Neuronal stem cell (in vitro differentiated cells): Measurements from ENCODE around the gene PLA2G4A.

Experiments used
- DNase-seq: peaks from one replicate; pipeline ENCODE4 v3.0.0-alpha.2; 2013; ENCODE audit warnings: low spot score
- H2AFZ ChIP-seq: one replicate; pipeline ENCODE4 v1.6.1; 2013; ENCODE audit warnings: mild to moderate bottlenecking, low read length, inconsistent platforms
- H2AK5ac ChIP-seq: 2 replicates; pipeline ENCODE4 v1.6.1; 2013; ENCODE audit warnings: low read depth, mild to moderate bottlenecking, inconsistent platforms, low read length, moderate library complexity, mixed read lengths
- H2BK120ac ChIP-seq: 2 replicates; pipeline ENCODE4 v1.6.1; 2013; ENCODE audit warnings: low read depth, mild to moderate bottlenecking, inconsistent platforms, low read length, moderate library complexity, mixed read lengths
- H2BK12ac ChIP-seq: one replicate; pipeline ENCODE4 v1.6.1; 2013; ENCODE audit warnings: low read length, inconsistent platforms
- H2BK15ac ChIP-seq: 2 replicates; pipeline ENCODE4 v1.6.1; 2013; ENCODE audit warnings: mild to moderate bottlenecking, low read length, inconsistent platforms, mixed read lengths
- H2BK5ac ChIP-seq: one replicate; pipeline ENCODE4 v1.6.1; 2013; ENCODE audit warnings: inconsistent platforms, mild to moderate bottlenecking, low read length, moderate library complexity
- H3K14ac ChIP-seq: one replicate; pipeline ENCODE4 v1.6.1; 2013; ENCODE audit warnings: low read length, inconsistent platforms
- H3K18ac ChIP-seq: 2 replicates; pipeline ENCODE4 v1.6.1; 2013; ENCODE audit warnings: low read length, inconsistent platforms
- H3K23ac ChIP-seq: 2 replicates; pipeline ENCODE4 v1.6.1; 2013; ENCODE audit warnings: low read depth, mild to moderate bottlenecking, mixed read lengths, low read length, inconsistent platforms; ENCODE audit not compliant: poor library complexity
- H3K27ac ChIP-seq: replicated peaks from 3 replicates; pipeline ENCODE4 v1.5.1; 2013; ENCODE audit warnings: low read length, inconsistent platforms
- H3K27me3 ChIP-seq, 3 experiments: 2 replicates each; pipeline ENCODE4 v1.6.1; 2013; ENCODE audit warnings: low read length in 3 of 3, mild to moderate bottlenecking in 2 of 3, inconsistent platforms in 1 of 3, low read depth in 1 of 3, mixed read lengths in 1 of 3, moderate library complexity in 1 of 3; ENCODE audit not compliant: control insufficient read depth in 3 of 3, insufficient read depth in 3 of 3
- H3K36me3 ChIP-seq, 2 donors: replicated peaks in 1 of 2; 2 replicates each; pipeline ENCODE4 v1.6.1; 2013; ENCODE audit warnings: low read length in 2 of 2; ENCODE audit not compliant: control insufficient read depth in 2 of 2, insufficient read depth in 2 of 2
- H3K4ac ChIP-seq: 2 replicates; pipeline ENCODE4 v1.6.1; 2013; ENCODE audit warnings: inconsistent platforms, mild to moderate bottlenecking, low read length, moderate library complexity
- H3K4me1 ChIP-seq, 2 donors: 1 replicate in 1 of 2; 2 replicates in 1 of 2; pipeline ENCODE4 v1.6.1; 2013; ENCODE audit warnings: low read length in 2 of 2, low read depth in 1 of 2; ENCODE audit not compliant: control insufficient read depth in 2 of 2, insufficient read depth in 1 of 2
- H3K4me2 ChIP-seq: one replicate; pipeline ENCODE4 v1.6.1; 2013; ENCODE audit warnings: mild to moderate bottlenecking, low read length, inconsistent platforms; ENCODE audit not compliant: insufficient read depth, poor library complexity, severe bottlenecking
- H3K4me3 ChIP-seq, 2 donors: 2 replicates each; pipeline ENCODE4 v1.5.1; 2013; ENCODE audit warnings: low read length in 2 of 2, mild to moderate bottlenecking in 2 of 2, inconsistent platforms in 1 of 2, moderate library complexity in 1 of 2
- H3K79me1 ChIP-seq: one replicate; pipeline ENCODE4 v1.6.1; 2013; ENCODE audit warnings: low read depth, mild to moderate bottlenecking, inconsistent platforms, low read length, moderate library complexity
- H3K9ac ChIP-seq: one replicate; pipeline ENCODE4 v1.6.1; 2013; ENCODE audit warnings: mild to moderate bottlenecking, low read depth, low read length, inconsistent platforms; ENCODE audit not compliant: poor library complexity
- H3K9me3 ChIP-seq, 2 donors: replicated peaks in 1 of 2; 2 replicates each; pipeline versions ENCODE3 to v1.6.1; 2013; ENCODE audit warnings: low read length in 2 of 2, mild to moderate bottlenecking in 2 of 2, inconsistent platforms in 1 of 2, low read depth in 1 of 2, mixed read lengths in 1 of 2, moderate library complexity in 1 of 2; ENCODE audit not compliant: control insufficient read depth in 2 of 2, insufficient read depth in 1 of 2
- H4K8ac ChIP-seq: one replicate; pipeline ENCODE4 v1.6.1; 2013; ENCODE audit warnings: low read depth, mild to moderate bottlenecking, inconsistent platforms, low read length, moderate library complexity
- H4K91ac ChIP-seq: one replicate; pipeline ENCODE4 v1.6.1; 2013; ENCODE audit warnings: low read length, low read depth, mild to moderate bottlenecking, inconsistent platforms; ENCODE audit not compliant: poor library complexity
- WGBS, 2 donors: extraction: QIAGEN DNeasy Blood & Tissue Kit; methylation state at CpG; one replicate each; pipeline ENCODE4 v1.1.7; 2013; ENCODE audit warnings: missing lambda C conversion rate in 2 of 2, mixed read lengths in 1 of 2; ENCODE audit not compliant: insufficient read length in 2 of 2, insufficient replicate concordance in 1 of 2; ENCODE audit errors: extremely low coverage in 2 of 2; 5-methylcytosine and 5-hydroxymethylcytosine counted together

PLA2G4A gene

GRCh38 chr1:186858923-186859322 is 30.2 kb downstream of the PLA2G4A start:
- no peak overlapping the region for H2AFZ ChIP-seq

GRCh38 chr1:186859995-186860394 is 31.2 kb downstream of the PLA2G4A start:
- Histone ChIP-seq H3K4me3 (no peak overlapping the region), H3K27ac (no peak overlapping the region), H3K36me3 (no peaks in the 10 kb centered on the region), H3K9me3 (no peaks in the 10 kb centered on the region), H3K4me2 (no peak overlapping the region), H3K14ac (no peak overlapping the region), H4K8ac (no peak overlapping the region), H3K79me1 (no peaks in the 10 kb centered on the region), H2BK12ac (no peak overlapping the region), H3K23ac (no peak overlapping the region), H2AK5ac (no peak overlapping the region), H2BK5ac (no peak overlapping the region), H4K91ac (no peak overlapping the region), H3K27me3 (no peaks in the 10 kb centered on the region), H3K4me1 (no peaks in the 10 kb centered on the region), H3K18ac (no peak overlapping the region), H3K4ac (no peak overlapping the region), H2BK15ac (no peak overlapping the region), H2BK120ac (no peak overlapping the region), H3K9ac (no peak overlapping the region), H2AFZ (no peak overlapping the region)
- no peak for DNase-seq
- no CpG with 5 or more reads among the region's 2 CpGs for WGBS, 2 donors

More at GRCh38 chr1:186858923-186859322, 30.2 kb downstream of the PLA2G4A start:
- Histone ChIP-seq H4K8ac (no peak overlapping the region), H2BK12ac (no peak overlapping the region), H2AK5ac (no peak overlapping the region), H3K79me1 (no peaks in the 10 kb centered on the region), H2BK120ac (no peak overlapping the region), H3K9me3 (no peaks in the 10 kb centered on the region), H3K4me1 (no peaks in the 10 kb centered on the region), H3K27ac (no peak overlapping the region), H3K36me3 (no peaks in the 10 kb centered on the region), H3K4me3 (no peak overlapping the region), H3K4ac (no peak overlapping the region), H3K27me3 (no peaks in the 10 kb centered on the region), H3K18ac (no peak overlapping the region), H3K14ac (no peak overlapping the region), H2BK5ac (no peak overlapping the region), H3K4me2 (no peak overlapping the region), H2BK15ac (no peak overlapping the region), H4K91ac (no peak overlapping the region), H3K9ac (no peak overlapping the region), H3K23ac (no peak overlapping the region)
- no peak for DNase-seq

- no peak overlapping the region for H3K27ac ChIP-seq
- no peak for DNase-seq
Measured at GRCh38 chr1:186864296-186864695, 35.5 kb downstream of the PLA2G4A start.

GRCh38 chr1:186865253-186865652 is 36.5 kb downstream of the PLA2G4A start:
- Histone ChIP-seq H3K9me3 (no peaks in the 10 kb centered on the region), H3K27ac (no peak overlapping the region), H2BK12ac (no peak overlapping the region), H3K9ac (no peak overlapping the region), H2BK5ac (no peak overlapping the region), H3K36me3 (no peaks in the 10 kb centered on the region), H3K18ac (no peak overlapping the region), H3K4me2 (no peak overlapping the region), H2AFZ (no peak overlapping the region), H2BK120ac (no peak overlapping the region), H3K4ac (no peak overlapping the region), H3K27me3 (no peaks in the 10 kb centered on the region), H4K91ac (no peak overlapping the region), H3K4me3 (no peak overlapping the region), H2AK5ac (no peak overlapping the region), H3K14ac (no peak overlapping the region), H2BK15ac (no peak overlapping the region), H3K79me1 (no peaks in the 10 kb centered on the region), H3K23ac (no peak overlapping the region), H4K8ac (no peak overlapping the region), H3K4me1 (no peaks in the 10 kb centered on the region)
- no CpG with 5 or more reads among the region's 1 CpG for WGBS, 2 donors
- DNase-seq, result no peak

More at GRCh38 chr1:186864296-186864695, 35.5 kb downstream of the PLA2G4A start:
- H2BK12ac ChIP-seq, result no peak overlapping the region
- H3K79me1 ChIP-seq, result no peaks in the 10 kb centered on the region
- no peak overlapping the region for H2BK15ac ChIP-seq
- H3K27me3 ChIP-seq, result no peaks in the 10 kb centered on the region
- H3K4me3 ChIP-seq, result no peak overlapping the region
- no peak overlapping the region for H3K4me2 ChIP-seq
- no peak overlapping the region for H2BK5ac ChIP-seq
- no peak overlapping the region for H2AFZ ChIP-seq
- no CpG with 5 or more reads among the region's 1 CpG for WGBS, 2 donors
- no peak overlapping the region for H4K8ac ChIP-seq
- no peak overlapping the region for H3K14ac ChIP-seq
- H3K9ac ChIP-seq, result no peak overlapping the region
- H3K4ac ChIP-seq, result no peak overlapping the region
- H3K9me3 ChIP-seq, result no peaks in the 10 kb centered on the region
- no peak overlapping the region for H2BK120ac ChIP-seq
- no peak overlapping the region for H4K91ac ChIP-seq
- no peaks in the 10 kb centered on the region for H3K4me1 ChIP-seq
- H2AK5ac ChIP-seq, result no peak overlapping the region
- H3K18ac ChIP-seq, result no peak overlapping the region
- H3K23ac ChIP-seq, result no peak overlapping the region
- no peaks in the 10 kb centered on the region for H3K36me3 ChIP-seq
